ENCODE measurements around the gene AWAT2.

GRCh38 chrX:70034646-70035045 lies 15.1 kb downstream of the AWAT2 start:
- TF ChIP-seq CTCF (conservative IDR thresholded peaks at IDR 0.05 in 1 of 2, IDR thresholded peaks at IDR 0.05 in 1 of 2; ENCODE audit: extremely low read depth in 1 of 2, insufficient read depth in 1 of 2, low read depth in 1 of 2, low read length in 2 of 2) (no peak), EZH2 (IDR thresholded peaks at IDR 0.05; ENCODE audit: borderline replicate concordance, low read length) (no peak)

Data from mammary epithelial cell (primary cell).